ENCODE measurements around the gene CYP8B1. TPM values are rescaled to one million over a fixed set of nuclear protein-coding genes. Genes with fewer than 3 reads are reported as not detected.
A peak's percentile ranks its signal among the peaks of the same experiment; 100 is the strongest.

Gene CYP8B1
- total and polyA plus RNA-seq, 9 of the 15 experiments (the other 6 are each of a cell fraction or from before 2014, with no cell fraction given), result 0.04 TPM; not detected in 8

DNA sequence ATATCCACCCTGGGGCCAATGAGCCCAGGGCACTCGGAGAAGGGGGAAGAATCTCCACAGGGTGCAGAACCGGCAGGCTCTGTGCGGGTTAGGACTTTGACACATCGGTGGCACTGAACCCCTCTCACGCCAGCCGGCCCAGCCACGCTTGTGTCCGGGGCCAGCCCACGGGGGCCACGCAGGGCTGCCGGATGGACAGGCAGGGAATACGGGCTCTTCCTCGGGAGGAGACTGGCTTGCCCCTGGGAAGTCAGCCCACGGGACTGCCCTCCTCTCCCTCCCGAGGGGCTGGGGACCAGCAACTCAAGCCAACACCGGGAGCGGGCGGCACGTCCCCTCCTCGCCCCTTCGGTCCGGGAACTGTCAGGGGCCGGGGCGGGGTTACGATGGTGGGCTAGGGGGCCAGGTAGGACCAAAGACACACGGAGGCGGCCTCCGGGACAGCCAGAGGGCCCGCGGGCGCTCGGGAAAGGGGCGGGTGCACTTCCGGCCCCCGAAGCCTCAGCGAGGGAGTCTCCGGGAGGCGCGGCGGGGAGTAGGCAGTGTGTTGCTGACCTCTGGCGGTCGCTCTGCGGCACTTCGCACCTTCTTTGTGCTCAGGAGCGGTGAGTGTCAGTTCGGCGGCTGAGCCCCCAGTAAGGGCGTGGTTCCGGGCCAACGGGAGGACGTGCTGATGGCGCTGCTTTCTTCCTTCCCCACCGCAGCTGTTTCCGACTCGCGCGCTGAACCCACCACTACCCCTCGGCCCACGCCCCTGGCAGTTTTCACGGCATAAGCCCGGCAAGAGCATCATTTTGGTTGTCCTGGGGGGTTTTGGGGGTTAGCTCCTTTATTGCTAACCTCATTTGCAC, 5.1 kb upstream of the CYP8B1 start:
- Histone ChIP-seq H3K27ac (ENCODE audit: extremely low read depth, low read depth, low read length) (no peak overlapping the region), H3K27me3 (ENCODE audit: control insufficient read depth in 2 of 2, insufficient read depth in 2 of 2, low read length in 2 of 2) (peaks cover 3 to 15% of the 10 kb centered on the region in 2 experiments; a peak in 3 of 5 replicates), H4K20me1 (replicated peaks; ENCODE audit: control insufficient read depth, insufficient read depth, low read length) (no peaks in the 10 kb centered on the region), H3K9ac (ENCODE audit: insufficient read depth in 1 of 2, low read depth in 2 of 2, low read length in 2 of 2) (peak overlapping the region; percentile 44 to 90; a peak in 3 of 4 replicates), H3K36me3 (ENCODE audit: control insufficient read depth, insufficient read depth, low read length) (no peaks in the 10 kb centered on the region), H3K9me3 (replicated peaks; ENCODE audit: control insufficient read depth, insufficient read depth, low read depth, low read length) (no peaks in the 10 kb centered on the region), H3K79me2 (ENCODE audit: control insufficient read depth, insufficient read depth, low read length) (no peaks in the 10 kb centered on the region), H3K4me1 (replicated peaks in 1 of 2; ENCODE audit: control insufficient read depth in 2 of 2, insufficient read depth in 2 of 2, low read length in 2 of 2) (peaks cover 0 to 12% of the 10 kb centered on the region in 2 experiments; a peak in 3 of 5 replicates), H3K9me1 (ENCODE audit: control insufficient read depth, insufficient read depth, low read length) (no peaks in the 10 kb centered on the region), H2AFZ (ENCODE audit: low read depth, low read length) (peak overlapping the region; percentile 90), H3K4me3 (peak overlapping the region; percentile 42), H3K4me2 (ENCODE audit: insufficient read depth, low read length) (peak overlapping the region; percentile 85)
- FAIRE-seq (peak; percentile 81), ATAC-seq (peak; percentile 100), DNase-seq (ENCODE audit: extremely low read depth in 1 of 4, low spot score in 3 of 4) (peak; percentile 94 to 97 (median 95))
- in situ Hi-C loops (cut with MboI), result no loop called here
- 14% methylated on average over 52 of the region's 61 CpGs for WGBS (ENCODE audit: insufficient coverage, low coverage, missing lambda C conversion rate)
- no TSS peak for BruUV-seq (replicated peaks)
- ChIA-PET POLR2A (interaction anchor here (0.5 to 1.0 kb wide), 3 partner anchors 95 to 289 kb away, joined by 3 read pairs; no protein-coding TSS in a partner anchor), CTCF (ENCODE audit: low intra/inter-chr PET ratio) (interaction anchor here (0.6 to 3.5 kb wide), 6 partner anchors 50 to 880 kb away, joined by 3 to 56 read pairs (median 4); no protein-coding TSS in a partner anchor)
- intact Hi-C loops (cut with micrococcal nuclease), result loop anchor here (1.0 to 10.0 kb wide), 3 partner anchors 50 to 306 kb away; no protein-coding TSS in a partner anchor
- peak; percentile 94 for TF ChIP-seq RB1 (IDR thresholded peaks at IDR 0.05; ENCODE audit: low read depth)
- TF ChIP-seq HNRNPLL (IDR thresholded peaks at IDR 0.05; ENCODE audit: low read depth, low read length, poor library complexity, severe bottlenecking), result no peak
- TF ChIP-seq ZNF263 (CRISPR knock-in tag; IDR thresholded peaks at IDR 0.05; ENCODE audit: borderline replicate concordance), result peak; percentile 67; the same call in 1 of the 2 replicates
- peak; percentile 48 for TF ChIP-seq CCNT2 (IDR thresholded peaks at IDR 0.05; ENCODE audit: borderline replicate concordance, extremely low read depth, insufficient read length, low read depth, low read length)
- TF ChIP-seq CEBPG (CRISPR knock-in tag; IDR thresholded peaks at IDR 0.05), result no peak
- no peak for TF ChIP-seq CEBPG (tag; conservative IDR thresholded peaks at IDR 0.05 in 1 of 2, IDR thresholded peaks at IDR 0.05 in 1 of 2)
- no peak for TF ChIP-seq TEAD4 (IDR thresholded peaks at IDR 0.05; ENCODE audit: low read length)
- TF ChIP-seq TEAD4 (CRISPR knock-in tag; IDR thresholded peaks at IDR 0.05; ENCODE audit: borderline replicate concordance), result no peak
- peak; percentile 46 to 50 for TF ChIP-seq NRF1 (conservative IDR thresholded peaks at IDR 0.05 in 1 of 2, IDR thresholded peaks at IDR 0.05 in 1 of 2)
- TF ChIP-seq, protein P1, sequence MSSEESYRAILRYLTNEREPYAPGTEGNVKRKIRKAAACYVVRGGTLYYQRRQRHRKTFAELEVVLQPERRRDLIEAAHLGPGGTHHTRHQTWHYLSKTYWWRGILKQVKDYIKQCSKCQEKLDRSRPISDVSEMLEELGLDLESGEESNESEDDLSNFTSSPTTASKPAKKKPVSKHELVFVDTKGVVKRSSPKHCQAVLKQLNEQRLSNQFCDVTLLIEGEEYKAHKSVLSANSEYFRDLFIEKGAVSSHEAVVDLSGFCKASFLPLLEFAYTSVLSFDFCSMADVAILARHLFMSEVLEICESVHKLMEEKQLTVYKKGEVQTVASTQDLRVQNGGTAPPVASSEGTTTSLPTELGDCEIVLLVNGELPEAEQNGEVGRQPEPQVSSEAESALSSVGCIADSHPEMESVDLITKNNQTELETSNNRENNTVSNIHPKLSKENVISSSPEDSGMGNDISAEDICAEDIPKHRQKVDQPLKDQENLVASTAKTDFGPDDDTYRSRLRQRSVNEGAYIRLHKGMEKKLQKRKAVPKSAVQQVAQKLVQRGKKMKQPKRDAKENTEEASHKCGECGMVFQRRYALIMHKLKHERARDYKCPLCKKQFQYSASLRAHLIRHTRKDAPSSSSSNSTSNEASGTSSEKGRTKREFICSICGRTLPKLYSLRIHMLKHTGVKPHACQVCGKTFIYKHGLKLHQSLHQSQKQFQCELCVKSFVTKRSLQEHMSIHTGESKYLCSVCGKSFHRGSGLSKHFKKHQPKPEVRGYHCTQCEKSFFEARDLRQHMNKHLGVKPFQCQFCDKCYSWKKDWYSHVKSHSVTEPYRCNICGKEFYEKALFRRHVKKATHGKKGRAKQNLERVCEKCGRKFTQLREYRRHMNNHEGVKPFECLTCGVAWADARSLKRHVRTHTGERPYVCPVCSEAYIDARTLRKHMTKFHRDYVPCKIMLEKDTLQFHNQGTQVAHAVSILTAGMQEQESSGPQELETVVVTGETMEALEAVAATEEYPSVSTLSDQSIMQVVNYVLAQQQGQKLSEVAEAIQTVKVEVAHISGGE (CRISPR knock-in tag; IDR thresholded peaks at IDR 0.05), result peak in 1 of 3 experiments; percentile 70; a peak in 1 of 6 replicates
- TF ChIP-seq TCF7 (IDR thresholded peaks at IDR 0.05; ENCODE audit: borderline replicate concordance), result no peak
- TF ChIP-seq RCOR1 (IDR thresholded peaks at IDR 0.05; ENCODE audit: borderline replicate concordance in 1 of 2, low read depth in 2 of 2, low read length in 2 of 2), result peak in 1 of 2 experiments; percentile 82; a peak in 2 of 4 replicates
- no peak for TF ChIP-seq HDAC6 (IDR thresholded peaks at IDR 0.05; ENCODE audit: low read depth, low read length)
- 0 out of 2 replicates have a peak, but pooled peaks have one; percentile 29 for TF ChIP-seq NBN (IDR thresholded peaks at IDR 0.05; ENCODE audit: low read depth)
- peak; percentile 63; the same call in 1 of the 2 replicates for TF ChIP-seq ATF7 (IDR thresholded peaks at IDR 0.05)

Data from K562 (cell line).